HepG2 (cell line): ENCODE data around the gene A1CF.

Source experiments
- BRCA1 ChIP-seq: sonication (generic); formaldehyde crosslinking; IDR thresholded peaks from 2 replicates; pipeline ENCODE4 v1.4.0; 2020; ENCODE audit warnings: missing genetic modification reagents
- CTCF ChIP-seq: sonication (generic); formaldehyde crosslinking; IDR thresholded peaks from 2 replicates; pipeline ENCODE4 v1.5.0; 2020; ENCODE audit warnings: mild to moderate bottlenecking, missing genetic modification reagents, moderate library complexity
- FOXJ3 ChIP-seq: sonication (generic); formaldehyde crosslinking; IDR thresholded peaks from 2 replicates; pipeline ENCODE4 v1.4.0; 2020; ENCODE audit warnings: missing genetic modification reagents, mild to moderate bottlenecking, borderline replicate concordance
- FUBP1 ChIP-seq: sonication (generic); formaldehyde crosslinking; IDR thresholded peaks from 2 replicates; pipeline ENCODE4 v1.5.1; 2020; ENCODE audit warnings: missing genetic modification reagents, mild to moderate bottlenecking, borderline replicate concordance
- HOXD1 ChIP-seq: sonication (generic); formaldehyde crosslinking; IDR thresholded peaks from 2 replicates; pipeline ENCODE4 v1.5.0; 2020; ENCODE audit warnings: missing genetic modification reagents
- MAX ChIP-seq: IDR thresholded peaks from 2 replicates; pipeline ENCODE4 v1.6.1; 2012; ENCODE audit warnings: inconsistent platforms
- MXI1 ChIP-seq: IDR thresholded peaks from 3 replicates; pipeline ENCODE4 v1.6.1; 2012; ENCODE audit warnings: low read depth, low read length, inconsistent platforms, borderline replicate concordance
- SP1 ChIP-seq, 2 experiments: fragments of 450-650 bp in 1 of 2; sonication (generic) in 1 of 2; formaldehyde crosslinking in 1 of 2; IDR thresholded peaks; 2 replicates each; pipeline versions ENCODE4 v1.4.0 to v1.6.1; 2016 to 2020; ENCODE audit warnings: missing genetic modification reagents in 1 of 2
- YEATS2 ChIP-seq: sonication (generic); formaldehyde crosslinking; IDR thresholded peaks from 2 replicates; pipeline ENCODE4 v1.4.0; 2020; ENCODE audit warnings: missing genetic modification reagents, borderline replicate concordance
- ZBTB40 ChIP-seq, 2 experiments: fragments of 450-650 bp in 1 of 2; sonication (generic) in 1 of 2; formaldehyde crosslinking in 1 of 2; IDR thresholded peaks; 2 replicates each; pipeline versions ENCODE4 v1.6.1 to v1.8.0; 2016 to 2022; ENCODE audit warnings: antibody characterized with exemption in 1 of 2, mild to moderate bottlenecking in 1 of 2, missing genetic modification reagents in 1 of 2

- TF ChIP-seq SP1 (IDR thresholded peaks at IDR 0.05), result no peak
- no peak for TF ChIP-seq SP1 (CRISPR knock-in tag; IDR thresholded peaks at IDR 0.05)
- no peak for TF ChIP-seq FUBP1
- no peak for TF ChIP-seq BRCA1 (CRISPR knock-in tag)
- no peak for TF ChIP-seq HOXD1 (CRISPR knock-in tag)
- TF ChIP-seq MAX, result no peak
- TF ChIP-seq MXI1, result no peak
- no peak for TF ChIP-seq CTCF (CRISPR knock-in tag)
- no peak for TF ChIP-seq YEATS2
- TF ChIP-seq ZBTB40 (IDR thresholded peaks at IDR 0.05), result no peak
- no peak for TF ChIP-seq ZBTB40 (CRISPR knock-in tag; IDR thresholded peaks at IDR 0.05)
- no peak for TF ChIP-seq FOXJ3 (CRISPR knock-in tag)
Observed at GRCh38 chr10:50918529-50918928, 33.1 kb upstream of the A1CF start.
